ENCODE results near the gene TOE1.
"Not testable (repeated sequence)": the region's sequence is repeated elsewhere in the genome, so short reads cannot be mapped to it uniquely, and the experiment has no call there.

Gene TOE1

GRCh38 chr1:45339789-45340558 lies at the start of gene TOE1, which contains the start of gene MUTYH:
TOE1 (plus strand) TSS chr1:45340170; CDS start chr1:45340253, 83 bp downstream.
MUTYH (minus strand) TSS chr1:45340440; CDS start chr1:45334505, 5,935 bp downstream.
- FAIRE-seq, result peak; percentile 89

DNA sequence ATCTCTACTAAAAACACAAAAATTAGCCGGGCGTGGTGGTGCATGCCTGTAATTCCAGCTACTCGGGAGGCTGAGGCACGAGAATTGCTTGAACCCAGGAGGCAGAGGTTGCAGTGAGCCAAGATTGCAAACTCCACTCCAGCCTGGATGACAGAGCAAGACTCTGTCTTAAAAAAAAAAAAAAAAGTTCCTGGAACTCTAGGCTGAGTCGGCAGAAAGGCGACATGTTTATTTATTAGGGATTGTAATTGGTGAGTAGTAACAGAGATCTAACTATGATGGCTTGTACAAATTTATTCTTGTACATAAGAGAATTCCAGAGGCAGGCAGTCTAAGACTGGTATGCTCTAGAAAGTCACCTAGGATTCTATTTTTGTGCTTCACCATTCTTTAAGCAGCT lies 49.0 kb upstream of the TOE1 start:
- FAIRE-seq, result not testable (repeated sequence)

DNA sequence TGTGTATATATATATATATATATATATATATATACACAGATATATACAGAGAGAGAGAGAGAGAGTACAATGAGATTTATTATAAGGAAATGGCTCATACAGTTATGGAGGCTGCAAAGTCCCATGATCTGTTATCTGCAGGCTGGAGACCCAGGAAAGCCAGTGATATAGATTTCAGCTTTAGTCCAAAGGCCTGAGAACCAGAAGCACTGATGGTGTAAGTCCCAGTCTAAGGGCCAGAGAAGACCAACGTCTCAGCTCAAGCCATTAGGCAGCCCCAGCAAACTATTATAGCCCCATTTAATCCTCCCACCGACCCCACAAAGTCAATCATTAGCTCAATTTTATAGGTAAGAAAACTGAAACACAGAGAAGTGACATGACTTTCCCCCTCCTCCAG lies 48.3 kb upstream of the TOE1 start:
- FAIRE-seq, result no peak

DNA sequence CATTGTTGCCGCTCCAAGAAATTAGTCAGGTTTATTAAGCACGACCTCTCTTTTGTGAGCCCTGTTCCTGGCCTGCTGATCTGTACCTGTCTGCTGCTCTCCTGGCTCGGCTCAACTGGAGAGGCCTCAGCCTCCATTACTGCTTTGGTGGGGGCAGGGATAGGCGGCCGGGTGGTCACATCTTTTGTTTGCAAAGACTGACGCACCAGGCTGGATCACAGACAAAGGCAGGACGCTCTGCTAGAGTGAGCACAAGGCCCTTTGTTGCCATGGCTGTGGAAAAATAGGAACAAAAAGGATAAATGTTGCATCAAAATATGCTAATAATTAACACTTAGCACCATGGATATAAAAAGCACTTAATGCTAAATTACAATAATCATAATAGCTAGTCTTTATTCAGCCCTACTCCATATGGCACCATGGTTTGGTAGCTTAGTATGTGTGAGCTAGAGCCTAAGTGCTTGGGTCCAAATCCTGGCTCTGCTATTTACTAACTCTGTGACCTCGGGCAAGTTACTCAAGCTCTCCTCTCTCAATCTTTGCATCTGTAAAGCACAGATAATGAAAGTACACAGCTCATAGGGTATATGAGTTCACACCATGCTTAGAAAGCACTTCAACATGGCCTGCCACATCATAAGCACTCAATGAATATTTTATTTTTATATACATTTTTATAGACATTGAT lies 42.2 kb upstream of the TOE1 start:
- no peak for FAIRE-seq

- no peak for FAIRE-seq
Measured at GRCh38 chr1:45299296-45299695, 40.7 kb upstream of the TOE1 start.

- FAIRE-seq, result peak; percentile 90
Measured at GRCh38 chr1:45299981-45300668, 39.8 kb upstream of the TOE1 start.

DNA sequence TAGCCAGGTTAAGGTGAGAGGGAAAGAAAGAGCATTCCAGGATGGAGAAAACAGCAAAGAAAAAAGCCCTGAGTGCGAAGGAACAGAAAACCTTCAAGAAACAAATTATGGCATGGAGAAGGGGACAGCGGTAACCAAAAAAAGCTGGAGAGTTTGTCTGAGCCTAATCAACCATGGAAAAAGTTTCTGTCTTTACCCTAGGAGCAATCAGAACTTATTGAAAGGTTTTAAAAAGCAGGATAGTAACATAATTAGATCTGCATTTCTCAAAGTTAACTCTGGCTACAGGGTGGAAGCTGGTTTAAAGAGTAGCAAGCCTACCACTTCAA lies 39.3 kb upstream of the TOE1 start:
- FAIRE-seq, result no peak

GRCh38 chr1:45302505-45303150 lies 37.3 kb upstream of the TOE1 start:
- FAIRE-seq, result no peak

DNA sequence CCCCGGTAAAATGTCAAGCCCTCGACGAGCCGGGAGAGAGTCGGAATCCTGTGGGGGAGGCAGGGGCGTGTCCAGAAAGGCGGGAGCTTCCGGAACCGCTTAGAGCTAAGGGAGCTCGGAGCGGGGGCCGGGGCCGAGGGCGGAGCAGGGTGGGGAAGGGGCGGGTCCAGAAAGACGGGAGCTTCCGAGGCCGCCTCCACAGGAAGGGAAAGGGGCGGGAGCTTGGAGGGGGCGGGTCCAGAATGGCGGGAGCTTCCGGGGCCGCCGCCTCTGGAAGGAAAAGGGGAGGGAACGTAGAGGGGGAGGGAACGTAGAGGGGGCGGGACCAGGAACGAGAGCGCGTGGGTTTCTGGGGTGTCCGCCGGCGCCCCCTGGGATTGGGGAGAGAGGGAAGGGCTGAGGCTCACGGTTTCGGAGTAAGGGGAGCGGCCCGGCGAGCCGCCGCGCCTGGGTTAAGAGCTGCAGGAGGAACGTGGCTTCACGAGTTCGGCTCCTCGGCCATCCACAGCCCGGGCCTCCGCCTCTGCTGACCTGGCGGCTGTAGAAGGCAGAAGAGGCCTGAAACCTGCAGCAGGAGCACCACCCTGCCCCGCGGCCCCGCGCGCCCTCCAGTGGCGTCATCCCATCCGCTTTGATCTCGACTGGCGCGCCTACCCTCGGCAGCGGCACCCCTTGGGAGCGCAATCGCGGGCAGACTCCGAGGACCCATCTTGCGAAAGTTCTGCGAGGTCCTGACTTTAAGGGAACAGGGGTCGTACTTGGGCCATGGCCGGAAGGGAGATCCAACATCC lies 36.3 kb upstream of the TOE1 start:
- FAIRE-seq, result peak; percentile 91

GRCh38 chr1:45304311-45305081 lies 35.5 kb upstream of the TOE1 start:
- no peak for FAIRE-seq

DNA sequence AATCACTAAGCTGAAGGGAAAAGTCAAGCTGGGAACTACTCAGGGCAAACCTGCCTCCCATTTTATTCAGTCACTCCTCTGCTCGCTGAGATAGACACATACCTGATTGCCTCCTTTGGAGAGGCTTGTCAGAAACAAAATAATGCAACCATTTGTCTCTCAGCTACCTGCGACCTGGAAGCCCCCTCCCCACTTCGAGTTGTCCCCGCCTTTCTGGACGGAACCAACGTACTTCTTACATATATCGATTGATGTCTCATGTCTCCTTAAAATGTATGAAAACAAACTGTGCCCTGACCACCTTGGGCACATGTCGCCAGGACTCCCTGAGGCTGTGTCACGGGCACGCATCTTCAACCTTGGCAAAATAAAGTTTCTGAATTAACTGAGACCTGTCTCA lies 34.7 kb upstream of the TOE1 start:
- FAIRE-seq, result no peak

- FAIRE-seq, result no peak
Measured at GRCh38 chr1:45306319-45306718, 33.7 kb upstream of the TOE1 start.

GRCh38 chr1:45306905-45307304 lies 33.1 kb upstream of the TOE1 start:
- no peak for FAIRE-seq

DNA sequence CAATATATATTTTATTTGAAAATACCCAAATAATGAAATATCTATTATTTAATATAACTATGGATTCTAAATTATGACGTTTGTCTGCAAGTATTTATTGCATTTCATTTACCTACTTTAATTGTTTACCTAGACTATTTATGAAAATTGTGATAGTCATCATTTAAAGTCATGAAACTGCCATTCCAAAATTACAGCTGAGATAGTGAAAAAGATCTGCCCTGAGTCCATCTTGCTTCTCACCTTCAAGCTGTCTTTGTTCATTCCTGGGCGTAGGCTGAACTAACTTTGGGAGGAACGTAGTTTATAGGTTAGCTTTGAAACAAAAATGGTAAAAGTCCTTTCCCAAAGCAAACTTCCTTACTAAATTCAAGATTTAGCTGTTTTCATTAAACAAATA lies 25.7 kb upstream of the TOE1 start:
- peak; percentile 49 for FAIRE-seq

DNA sequence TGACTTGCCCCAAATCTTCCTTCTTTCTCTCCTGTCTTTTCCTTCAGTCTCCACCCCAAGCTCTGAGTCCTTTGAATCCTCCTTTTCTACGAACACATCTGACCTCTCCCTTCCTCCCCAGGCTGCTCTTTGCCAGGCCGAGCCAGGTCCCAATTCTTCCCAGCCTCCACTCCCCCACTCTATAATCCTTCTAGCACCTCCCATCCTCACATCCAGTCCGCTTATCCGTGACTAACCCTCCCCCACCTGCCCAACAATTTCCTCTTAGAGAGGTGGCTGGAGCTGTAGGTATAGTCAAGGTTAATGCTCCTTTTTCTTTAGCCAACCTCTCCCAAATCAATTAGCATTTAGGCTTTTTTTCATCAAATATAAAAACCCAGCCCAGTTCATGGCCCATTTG lies 22.8 kb upstream of the TOE1 start:
- no peak for FAIRE-seq

DNA sequence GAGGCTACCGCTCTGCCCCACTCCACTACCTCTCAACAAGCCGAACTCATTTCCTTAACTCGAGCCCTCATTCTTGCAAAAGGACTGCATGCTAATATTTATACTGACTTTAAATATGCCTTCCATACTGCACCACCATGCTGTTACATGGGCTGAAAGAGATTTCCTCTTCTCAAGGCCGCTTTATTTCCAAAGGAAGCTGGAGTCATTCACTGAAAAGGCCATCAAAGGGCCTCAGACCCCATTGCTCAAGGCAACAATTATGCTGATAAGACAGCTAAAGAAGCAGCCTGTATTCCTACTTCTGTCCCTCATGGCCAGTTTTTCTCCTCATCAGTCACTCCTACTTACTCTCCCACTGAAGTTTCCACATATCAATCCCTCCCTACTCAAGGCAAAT lies 20.2 kb upstream of the TOE1 start:
- FAIRE-seq, result no peak

DNA sequence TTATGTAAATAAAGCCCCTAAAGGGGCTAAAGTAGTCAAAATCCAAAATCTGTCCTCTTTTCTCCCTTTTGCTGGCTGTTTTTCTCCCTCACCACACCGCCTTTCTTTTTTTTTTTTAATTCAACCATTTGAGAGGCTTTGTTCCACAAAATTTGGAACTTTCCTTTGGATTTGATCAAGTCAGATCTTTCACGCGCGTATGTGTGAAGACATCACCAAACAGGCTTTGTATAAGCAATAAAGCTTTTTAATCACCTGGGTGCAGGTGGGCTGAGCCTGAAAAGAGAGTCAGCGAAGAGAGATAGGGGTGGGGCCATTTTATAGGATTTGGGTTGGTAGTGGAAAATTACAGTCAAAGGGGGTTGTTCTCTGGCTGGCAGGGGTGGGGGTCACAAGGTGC lies 18.5 kb upstream of the TOE1 start:
- no peak for FAIRE-seq

DNA sequence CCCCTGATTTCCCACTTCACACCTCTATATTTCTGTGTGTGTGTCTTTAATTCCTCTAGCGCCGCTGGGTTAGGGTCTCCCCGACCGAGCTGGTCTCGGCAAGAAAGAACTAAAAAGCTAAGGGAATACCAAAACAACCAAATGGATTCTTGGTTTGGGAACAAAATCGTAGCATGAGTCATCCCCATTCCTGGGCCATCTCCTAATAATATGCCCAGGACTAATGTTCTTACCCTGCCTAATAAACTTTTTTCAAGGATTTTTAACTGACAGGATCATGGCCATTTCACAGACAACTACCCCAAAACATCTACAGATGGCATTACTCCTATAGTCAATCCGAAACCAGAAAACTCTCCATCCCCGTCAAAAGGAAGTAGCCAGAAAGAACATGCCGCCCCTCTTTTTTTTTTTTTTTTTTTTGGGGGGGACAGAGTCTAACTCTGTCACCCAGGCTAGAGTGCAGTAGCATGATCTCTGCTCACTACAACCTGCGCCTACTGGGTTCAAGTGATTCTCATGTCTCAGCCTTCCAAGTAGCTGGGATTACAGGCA lies 17.4 kb upstream of the TOE1 start:
- no peak for FAIRE-seq

DNA sequence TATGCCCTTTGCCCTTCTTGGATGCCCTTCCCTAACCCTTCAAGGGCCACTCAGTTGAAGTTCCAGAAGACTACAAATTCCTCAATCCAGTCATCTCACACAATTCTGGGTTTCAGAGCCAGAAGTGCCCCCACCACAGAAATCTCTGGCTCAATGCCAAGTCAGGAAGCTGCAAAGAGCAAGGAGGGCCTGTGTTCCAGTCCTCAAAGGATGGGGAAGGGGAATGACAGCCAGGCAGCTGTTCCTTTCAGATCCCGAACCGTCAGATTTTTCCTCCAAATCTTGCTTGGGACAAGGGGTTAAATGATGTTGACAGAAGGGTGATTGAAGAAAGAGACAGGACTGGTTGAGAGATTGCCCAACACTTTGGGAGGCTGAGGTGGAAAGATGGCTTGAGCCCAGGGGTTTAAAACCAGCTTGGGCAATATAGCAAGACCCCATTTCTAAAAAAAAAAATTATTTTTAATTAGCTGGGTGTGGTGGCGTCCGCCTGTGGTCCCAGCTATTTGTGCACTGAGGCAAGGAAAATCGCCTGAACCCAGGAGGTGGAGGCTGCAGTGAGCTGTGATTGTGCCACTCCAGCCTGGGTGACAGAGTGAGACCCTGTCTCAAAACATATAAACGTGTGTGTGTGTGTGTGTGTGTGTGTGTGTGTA lies 14.0 kb upstream of the TOE1 start:
- FAIRE-seq, result no peak

- no peak for FAIRE-seq
Measured at GRCh38 chr1:45326627-45327623, 13.0 kb upstream of the TOE1 start, which contains the start of gene HPDL. HPDL (plus strand) TSS chr1:45326895; CDS start chr1:45327149, 254 bp downstream.
